ENCODE results near the gene FBXO21. TPM values are rescaled to one million over a fixed set of nuclear protein-coding genes. Genes with fewer than 3 reads are reported as not detected.

The FBXO21 gene
- polyA plus RNA-seq, 1 donor (not counting 4 experiments of a cell fraction or from before 2014, with no cell fraction given), result 21.9 TPM

DNA sequence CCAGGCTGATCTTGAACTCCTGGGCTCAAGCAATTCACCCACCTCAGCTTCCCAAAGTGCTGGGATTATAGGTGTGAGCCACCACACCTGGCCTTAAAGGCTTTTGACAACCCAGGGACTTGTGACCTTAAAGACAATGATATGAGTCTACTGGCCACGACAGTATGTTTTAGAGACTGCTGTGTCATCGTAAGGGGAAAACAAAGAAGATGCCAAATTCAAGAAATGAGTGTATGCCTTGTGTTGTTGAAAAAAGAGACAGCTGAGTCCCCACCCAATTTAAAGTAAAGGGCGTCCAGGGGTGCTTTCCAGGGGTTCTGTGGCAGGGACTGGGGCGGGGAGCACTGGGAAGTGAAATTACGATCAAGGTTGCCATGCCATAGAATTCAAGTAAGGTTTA is 26.4 kb upstream of the FBXO21 start:
- TF ChIP-seq EZH2 (IDR thresholded peaks at IDR 0.05; ENCODE audit: low read length), result no peak
- TF ChIP-seq, protein P1, sequence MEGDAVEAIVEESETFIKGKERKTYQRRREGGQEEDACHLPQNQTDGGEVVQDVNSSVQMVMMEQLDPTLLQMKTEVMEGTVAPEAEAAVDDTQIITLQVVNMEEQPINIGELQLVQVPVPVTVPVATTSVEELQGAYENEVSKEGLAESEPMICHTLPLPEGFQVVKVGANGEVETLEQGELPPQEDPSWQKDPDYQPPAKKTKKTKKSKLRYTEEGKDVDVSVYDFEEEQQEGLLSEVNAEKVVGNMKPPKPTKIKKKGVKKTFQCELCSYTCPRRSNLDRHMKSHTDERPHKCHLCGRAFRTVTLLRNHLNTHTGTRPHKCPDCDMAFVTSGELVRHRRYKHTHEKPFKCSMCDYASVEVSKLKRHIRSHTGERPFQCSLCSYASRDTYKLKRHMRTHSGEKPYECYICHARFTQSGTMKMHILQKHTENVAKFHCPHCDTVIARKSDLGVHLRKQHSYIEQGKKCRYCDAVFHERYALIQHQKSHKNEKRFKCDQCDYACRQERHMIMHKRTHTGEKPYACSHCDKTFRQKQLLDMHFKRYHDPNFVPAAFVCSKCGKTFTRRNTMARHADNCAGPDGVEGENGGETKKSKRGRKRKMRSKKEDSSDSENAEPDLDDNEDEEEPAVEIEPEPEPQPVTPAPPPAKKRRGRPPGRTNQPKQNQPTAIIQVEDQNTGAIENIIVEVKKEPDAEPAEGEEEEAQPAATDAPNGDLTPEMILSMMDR (optimal IDR thresholded peaks at IDR 0.05 in 1 of 3, IDR thresholded peaks at IDR 0.05 in 1 of 3, conservative IDR thresholded peaks at IDR 0.05 in 1 of 3; ENCODE audit: extremely low read depth in 1 of 3, insufficient read depth in 2 of 3, low read length in 3 of 3), result no peak
- FAIRE-seq, result no peak
- Histone ChIP-seq H3K79me2 (ENCODE audit: control insufficient read depth, insufficient read depth, low read length) (no peaks in the 10 kb centered on the region), H3K4me1 (ENCODE audit: control insufficient read depth, extremely low read depth, insufficient read depth, low read length) (no peaks in the 10 kb centered on the region), H3K9me1 (ENCODE audit: control insufficient read depth, extremely low read depth, insufficient read depth, low read length) (no peaks in the 10 kb centered on the region), H3K4me3 (ENCODE audit: control insufficient read depth in 2 of 3, extremely low read depth in 1 of 3, insufficient read depth in 2 of 3, low read depth in 1 of 3, low read length in 3 of 3) (no peak overlapping the region), H2AFZ (ENCODE audit: control insufficient read depth, low read length) (no peak overlapping the region), H3K9me3 (ENCODE audit: control insufficient read depth, low read depth, low read length) (no peaks in the 10 kb centered on the region), H4K20me1 (ENCODE audit: control insufficient read depth, extremely low read depth, insufficient read depth, low read length) (no peaks in the 10 kb centered on the region), H3K27me3 (ENCODE audit: control insufficient read depth, extremely low read depth, insufficient read depth, low read length) (no peaks in the 10 kb centered on the region), H3K9ac (ENCODE audit: control insufficient read depth, extremely low read depth, insufficient read depth, low read length) (no peak overlapping the region), H3K36me3 (ENCODE audit: control insufficient read depth in 2 of 2, extremely low read depth in 1 of 2, insufficient read depth in 2 of 2, low read length in 2 of 2) (peaks cover 0 to 28% of the 10 kb centered on the region in 2 experiments), H3K4me2 (ENCODE audit: control insufficient read depth, extremely low read depth, insufficient read depth, low read depth, low read length) (no peak overlapping the region), H3K27ac (ENCODE audit: control insufficient read depth, insufficient read depth, low read length) (no peak overlapping the region)
- DNase-seq (ENCODE audit: low read depth, low spot score), result no peak
- dilution Hi-C loops (cut with MboI; ENCODE audit: extremely low pct_ligation_motif_present, low sequenced_read_pairs), result no loop called here

DNA sequence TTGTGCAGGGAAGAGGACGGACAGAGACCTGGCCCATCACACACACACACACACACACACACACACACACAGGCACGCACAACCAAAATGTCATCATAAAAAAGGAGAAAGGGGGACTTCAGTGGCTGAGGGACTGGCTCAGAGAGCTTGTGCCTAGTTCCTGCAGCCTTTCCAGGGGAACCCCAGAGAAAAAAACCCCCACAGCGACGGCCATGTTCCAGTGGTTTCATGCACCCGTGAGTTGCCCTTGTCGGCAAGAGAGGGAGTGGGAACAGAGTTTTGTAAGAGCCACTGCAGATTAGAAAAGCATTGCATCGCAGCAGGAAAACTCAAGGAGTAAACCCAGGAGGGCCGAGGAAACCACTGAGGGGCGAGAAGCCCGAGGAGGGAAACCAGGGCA is 24.5 kb upstream of the FBXO21 start:
- dilution Hi-C loops (cut with MboI; ENCODE audit: extremely low pct_ligation_motif_present, low sequenced_read_pairs), result no loop called here
- Histone ChIP-seq H3K36me3 (ENCODE audit: control insufficient read depth in 2 of 2, extremely low read depth in 1 of 2, insufficient read depth in 2 of 2, low read length in 2 of 2) (peaks cover 0 to 26% of the 10 kb centered on the region in 2 experiments), H3K4me1 (ENCODE audit: control insufficient read depth, extremely low read depth, insufficient read depth, low read length) (no peaks in the 10 kb centered on the region), H4K20me1 (ENCODE audit: control insufficient read depth, extremely low read depth, insufficient read depth, low read length) (no peaks in the 10 kb centered on the region), H3K4me3 (ENCODE audit: control insufficient read depth in 2 of 3, extremely low read depth in 1 of 3, insufficient read depth in 2 of 3, low read depth in 1 of 3, low read length in 3 of 3) (no peak overlapping the region), H3K9me1 (ENCODE audit: control insufficient read depth, extremely low read depth, insufficient read depth, low read length) (no peaks in the 10 kb centered on the region), H3K9ac (ENCODE audit: control insufficient read depth, extremely low read depth, insufficient read depth, low read length) (no peak overlapping the region), H3K79me2 (ENCODE audit: control insufficient read depth, insufficient read depth, low read length) (no peaks in the 10 kb centered on the region), H3K27ac (ENCODE audit: control insufficient read depth, insufficient read depth, low read length) (no peak overlapping the region), H3K27me3 (ENCODE audit: control insufficient read depth, extremely low read depth, insufficient read depth, low read length) (no peaks in the 10 kb centered on the region), H3K9me3 (ENCODE audit: control insufficient read depth, low read depth, low read length) (no peaks in the 10 kb centered on the region), H3K4me2 (ENCODE audit: control insufficient read depth, extremely low read depth, insufficient read depth, low read depth, low read length) (no peak overlapping the region), H2AFZ (ENCODE audit: control insufficient read depth, low read length) (no peak overlapping the region)
- TF ChIP-seq, protein P1 (optimal IDR thresholded peaks at IDR 0.05 in 1 of 3, IDR thresholded peaks at IDR 0.05 in 1 of 3, conservative IDR thresholded peaks at IDR 0.05 in 1 of 3; ENCODE audit: extremely low read depth in 1 of 3, insufficient read depth in 2 of 3, low read length in 3 of 3), result no peak
- TF ChIP-seq EZH2 (IDR thresholded peaks at IDR 0.05; ENCODE audit: low read length), result no peak
- no peak for DNase-seq (ENCODE audit: low read depth, low spot score)
- FAIRE-seq, result no peak
